Neural progenitor cell (in vitro differentiated cells): Measurements from ENCODE around the gene TMEM244.

Experiments
- CTCF ChIP-seq: fragments of 200-600 bp; sonication (generic); IDR thresholded peaks from 2 replicates; pipeline ENCODE4 v1.5.1; 2017; ENCODE audit warnings: antibody characterized with exemption, mild to moderate bottlenecking
- EZH2phosphoT487 ChIP-seq: fragments of 200-600 bp; sonication (generic); IDR thresholded peaks from 2 replicates; pipeline ENCODE4 v1.6.1; 2017; ENCODE audit warnings: antibody characterized with exemption

- TF ChIP-seq EZH2phosphoT487, result no peak
- no peak for TF ChIP-seq CTCF
These were observed 65.9 kb downstream of the TMEM244 start for GRCh38 chr6:129795261-129795660.
